Neural crest cell (in vitro differentiated cells): ENCODE data around the gene MAPK1. TPM values are rescaled to one million over a fixed set of nuclear protein-coding genes. Genes with fewer than 3 reads are reported as not detected.

Experiments used
- DNase-seq: peaks from one replicate; pipeline ENCODE4 v3.0.0; 2021; ENCODE audit warnings: low read depth, mixed read lengths, low spot score
- H3K27ac Mint-ChIP-seq: one replicate; pipeline ENCODE4 v1.8.0; 2021; ENCODE audit warnings: mild to moderate bottlenecking, mixed read lengths; ENCODE audit not compliant: unreplicated experiment
- H3K27me3 Mint-ChIP-seq: 2 replicates; pipeline ENCODE4 v1.8.0; 2021; ENCODE audit warnings: low read depth, mild to moderate bottlenecking, mixed read lengths
- H3K36me3 Mint-ChIP-seq: 2 replicates; pipeline ENCODE4 v1.8.0; 2021; ENCODE audit warnings: low read depth, mild to moderate bottlenecking, mixed read lengths
- H3K4me1 Mint-ChIP-seq: 2 replicates; pipeline ENCODE4 v1.8.0; 2021; ENCODE audit warnings: mixed read lengths
- H3K4me3 Mint-ChIP-seq: one replicate; pipeline ENCODE4 v1.8.0; 2021; ENCODE audit warnings: mild to moderate bottlenecking, mixed read lengths
- H3K9me3 Mint-ChIP-seq: 2 replicates; pipeline ENCODE4 v1.8.0; 2021; ENCODE audit warnings: mixed read lengths
- total RNA-seq: library from RNA; stranded (reverse); gene quantifications from 2 replicates; pipeline ENCODE4 v1.2.1, GENCODE V29; 2021
- TF ChIP-seq, protein P1 (sequence below): fragments of 200-600 bp; sonication (generic); conservative IDR thresholded peaks from 2 replicates; pipeline ENCODE4 v1.5.0; 2021; ENCODE audit warnings: antibody characterized with exemption, mild to moderate bottlenecking

The MAPK1 gene
- total RNA-seq, 1 donor from 2014 or later: 118 TPM

DNA sequence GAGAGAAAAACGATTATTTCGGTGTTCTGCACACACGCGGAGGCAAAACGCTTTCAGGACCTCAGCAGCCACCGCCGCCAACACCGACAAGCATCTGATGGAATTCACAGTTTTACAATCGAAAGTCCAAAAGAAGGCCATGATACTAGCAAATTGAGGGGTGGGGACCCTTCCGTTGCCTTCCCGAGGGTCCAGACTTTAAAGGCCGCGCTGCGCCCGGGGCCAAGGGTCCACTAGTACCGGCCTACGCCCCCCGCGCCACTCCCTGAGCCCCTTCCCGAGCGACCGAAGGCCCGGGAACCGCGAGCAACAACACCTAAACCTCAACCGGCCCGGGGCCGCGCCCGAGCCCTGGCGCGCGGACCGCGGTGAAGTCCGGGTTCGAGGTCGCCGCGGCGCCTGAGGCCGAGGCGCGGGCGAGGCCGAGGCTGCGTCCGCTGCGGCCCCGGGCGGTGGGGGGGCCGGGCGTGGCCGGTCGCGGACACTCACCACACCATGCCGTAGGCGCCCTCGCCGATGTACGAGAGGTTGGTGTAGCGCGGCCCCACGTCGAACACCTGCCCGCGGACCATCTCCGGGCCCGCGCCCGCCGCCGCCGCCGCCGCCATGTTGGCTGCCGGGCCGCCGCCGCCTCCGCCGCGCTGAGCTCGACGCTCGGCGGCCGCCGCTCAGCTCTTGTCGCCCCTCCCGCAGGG is 465 bp downstream of the MAPK1 start:
- Mint-ChIP-seq H3K9me3 (no peaks in the 10 kb centered on the region), H3K4me1 (peaks cover 52% of the 10 kb centered on the region), H3K27ac (peak overlapping the region; percentile 94), H3K4me3 (peak overlapping the region; percentile 94), H3K36me3 (no peaks in the 10 kb centered on the region), H3K27me3 (no peaks in the 10 kb centered on the region)
- TF ChIP-seq, protein P1, sequence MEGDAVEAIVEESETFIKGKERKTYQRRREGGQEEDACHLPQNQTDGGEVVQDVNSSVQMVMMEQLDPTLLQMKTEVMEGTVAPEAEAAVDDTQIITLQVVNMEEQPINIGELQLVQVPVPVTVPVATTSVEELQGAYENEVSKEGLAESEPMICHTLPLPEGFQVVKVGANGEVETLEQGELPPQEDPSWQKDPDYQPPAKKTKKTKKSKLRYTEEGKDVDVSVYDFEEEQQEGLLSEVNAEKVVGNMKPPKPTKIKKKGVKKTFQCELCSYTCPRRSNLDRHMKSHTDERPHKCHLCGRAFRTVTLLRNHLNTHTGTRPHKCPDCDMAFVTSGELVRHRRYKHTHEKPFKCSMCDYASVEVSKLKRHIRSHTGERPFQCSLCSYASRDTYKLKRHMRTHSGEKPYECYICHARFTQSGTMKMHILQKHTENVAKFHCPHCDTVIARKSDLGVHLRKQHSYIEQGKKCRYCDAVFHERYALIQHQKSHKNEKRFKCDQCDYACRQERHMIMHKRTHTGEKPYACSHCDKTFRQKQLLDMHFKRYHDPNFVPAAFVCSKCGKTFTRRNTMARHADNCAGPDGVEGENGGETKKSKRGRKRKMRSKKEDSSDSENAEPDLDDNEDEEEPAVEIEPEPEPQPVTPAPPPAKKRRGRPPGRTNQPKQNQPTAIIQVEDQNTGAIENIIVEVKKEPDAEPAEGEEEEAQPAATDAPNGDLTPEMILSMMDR: no peak
- peak; percentile 9 for DNase-seq

DNA sequence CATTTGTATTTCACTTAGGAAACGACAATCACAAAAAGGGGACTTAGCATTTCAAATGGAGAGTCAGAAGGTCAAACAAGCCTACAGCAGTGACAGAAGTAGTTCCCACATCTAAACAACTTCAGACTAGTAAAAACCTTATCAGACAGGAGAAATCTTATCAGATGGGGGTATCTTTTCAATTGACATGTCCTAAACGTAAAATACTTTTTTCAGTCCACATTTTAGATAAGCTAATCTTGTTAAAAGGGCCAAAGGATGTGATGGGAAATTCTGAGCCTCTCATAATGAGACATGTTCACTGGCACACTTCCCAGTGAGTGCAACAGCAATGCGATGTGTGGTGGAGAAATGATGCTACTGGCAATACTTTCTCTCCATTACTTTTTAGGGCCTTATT is 2.4 kb downstream of the MAPK1 start:
- no peaks in the 10 kb centered on the region for H3K9me3 Mint-ChIP-seq
- peaks cover 69% of the 10 kb centered on the region for H3K4me1 Mint-ChIP-seq
- no peaks in the 10 kb centered on the region for H3K27me3 Mint-ChIP-seq

DNA sequence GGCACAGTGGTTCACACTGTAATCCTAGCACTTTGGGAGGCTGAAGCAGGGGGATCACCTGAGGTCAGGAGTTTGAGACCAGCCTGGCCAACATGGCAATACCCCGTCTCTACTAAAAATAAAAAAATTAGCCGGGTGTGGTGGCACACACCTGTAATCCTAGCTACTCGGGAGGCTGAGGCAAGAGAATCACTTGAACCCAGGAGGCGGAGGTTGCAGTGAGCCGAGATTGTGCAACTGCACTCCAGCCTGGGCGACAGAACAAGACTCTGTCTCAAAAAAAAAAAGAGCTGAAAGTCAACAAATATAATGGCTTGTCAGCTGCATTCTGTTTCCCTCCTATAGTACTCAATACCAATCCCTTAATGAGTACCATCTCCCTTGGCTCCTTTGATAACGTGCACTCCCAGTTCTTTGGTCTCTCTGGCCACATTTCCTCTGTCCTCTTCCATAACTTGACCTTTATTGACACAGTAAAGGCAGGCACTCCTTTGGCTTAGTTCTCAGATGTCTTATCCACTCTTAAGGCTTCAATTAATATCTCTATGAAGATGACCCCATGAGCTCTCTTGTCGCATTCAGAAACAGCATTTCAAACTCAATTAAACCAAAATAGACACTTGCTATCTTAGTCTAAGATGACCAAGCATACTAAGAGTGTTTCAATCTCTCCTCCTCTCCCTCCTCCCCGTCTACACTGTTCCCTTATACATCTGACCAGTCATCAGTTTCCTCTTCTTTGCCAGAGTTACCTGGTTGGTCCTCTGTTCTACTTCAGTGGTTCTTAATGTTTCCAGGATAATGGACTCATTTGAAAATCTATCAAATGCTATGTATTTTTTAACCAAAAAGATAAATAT is 4.8 kb downstream of the MAPK1 start:
- TF ChIP-seq, protein P1: no peak
- DNase-seq: no peak
- H3K9me3 Mint-ChIP-seq: no peaks in the 10 kb centered on the region
- no peaks in the 10 kb centered on the region for H3K36me3 Mint-ChIP-seq
- no peaks in the 10 kb centered on the region for H3K27me3 Mint-ChIP-seq
- H3K27ac Mint-ChIP-seq: no peak overlapping the region
- H3K4me1 Mint-ChIP-seq: peaks cover 78% of the 10 kb centered on the region
- peak overlapping the region; percentile 56 for H3K4me3 Mint-ChIP-seq

More for the DNA sequence above, 2.4 kb downstream of the MAPK1 start:
- no peak overlapping the region for H3K27ac Mint-ChIP-seq
- H3K4me3 Mint-ChIP-seq: peak overlapping the region; percentile 94
- H3K36me3 Mint-ChIP-seq: no peaks in the 10 kb centered on the region
- TF ChIP-seq, protein P1: no peak
- DNase-seq: no peak

DNA sequence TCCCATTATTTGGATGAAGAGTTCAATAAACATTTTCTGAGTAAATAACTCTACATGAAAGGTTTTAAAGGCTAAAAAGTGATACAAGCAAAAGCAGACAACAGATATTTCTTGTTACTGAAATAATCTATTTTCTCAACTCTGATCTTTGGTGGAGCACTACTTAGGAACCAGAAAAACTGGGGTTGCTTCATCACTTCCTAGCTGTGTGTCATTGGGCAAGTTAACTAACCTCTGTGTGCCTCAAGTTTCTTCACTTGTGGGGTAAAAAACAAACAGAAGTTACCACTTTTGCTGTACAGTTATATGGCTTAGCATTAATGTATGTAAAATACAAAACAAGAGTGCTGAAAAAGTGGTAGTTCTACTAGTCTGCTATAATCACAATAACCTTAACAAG is 5.6 kb downstream of the MAPK1 start:
- no peak for DNase-seq
- H3K27ac Mint-ChIP-seq: no peak overlapping the region
- TF ChIP-seq, protein P1: no peak

DNA sequence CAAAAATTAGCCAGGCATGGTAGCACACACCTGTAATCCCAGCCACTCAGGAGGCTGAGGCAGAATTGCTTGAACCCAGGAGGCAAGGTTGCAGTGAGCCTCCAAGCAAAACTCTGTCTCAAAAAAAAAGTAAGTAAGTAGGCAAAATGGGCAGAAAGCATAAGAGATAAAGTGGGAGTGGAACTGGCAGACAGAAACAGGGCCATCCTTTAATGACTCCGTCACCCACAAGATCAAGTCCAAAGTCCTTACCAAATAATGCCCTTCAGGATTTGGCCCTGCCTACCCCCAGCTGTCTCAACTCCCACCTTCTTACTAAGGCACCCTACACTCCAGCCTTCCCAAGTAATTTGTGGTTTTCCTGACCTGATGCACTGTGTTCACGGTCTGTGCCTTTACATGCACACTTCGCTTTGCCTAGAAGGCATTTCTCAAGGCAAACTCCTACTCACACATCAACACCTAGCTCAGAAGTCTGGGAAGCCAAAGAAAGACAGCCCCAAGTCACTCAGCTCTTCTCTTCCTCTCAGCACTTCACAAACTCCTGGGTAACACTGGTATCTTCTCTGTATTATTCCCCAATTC is 6.1 kb downstream of the MAPK1 start:
- DNase-seq: no peak
- Mint-ChIP-seq H3K36me3 (no peaks in the 10 kb centered on the region), H3K27ac (no peak overlapping the region), H3K4me1 (peaks cover 85% of the 10 kb centered on the region), H3K9me3 (no peaks in the 10 kb centered on the region), H3K27me3 (no peaks in the 10 kb centered on the region), H3K4me3 (peak overlapping the region; percentile 42)
- TF ChIP-seq, protein P1: no peak

More for the DNA sequence above, 5.6 kb downstream of the MAPK1 start:
- H3K9me3 Mint-ChIP-seq: no peaks in the 10 kb centered on the region
- H3K4me1 Mint-ChIP-seq: peaks cover 83% of the 10 kb centered on the region
- H3K4me3 Mint-ChIP-seq: no peak overlapping the region
- H3K36me3 Mint-ChIP-seq: no peaks in the 10 kb centered on the region
- no peaks in the 10 kb centered on the region for H3K27me3 Mint-ChIP-seq
